ENCODE data around the gene TRIM28.
A peak's percentile ranks its signal among the peaks of the same experiment; 100 is the strongest.

The TRIM28 gene

DNA sequence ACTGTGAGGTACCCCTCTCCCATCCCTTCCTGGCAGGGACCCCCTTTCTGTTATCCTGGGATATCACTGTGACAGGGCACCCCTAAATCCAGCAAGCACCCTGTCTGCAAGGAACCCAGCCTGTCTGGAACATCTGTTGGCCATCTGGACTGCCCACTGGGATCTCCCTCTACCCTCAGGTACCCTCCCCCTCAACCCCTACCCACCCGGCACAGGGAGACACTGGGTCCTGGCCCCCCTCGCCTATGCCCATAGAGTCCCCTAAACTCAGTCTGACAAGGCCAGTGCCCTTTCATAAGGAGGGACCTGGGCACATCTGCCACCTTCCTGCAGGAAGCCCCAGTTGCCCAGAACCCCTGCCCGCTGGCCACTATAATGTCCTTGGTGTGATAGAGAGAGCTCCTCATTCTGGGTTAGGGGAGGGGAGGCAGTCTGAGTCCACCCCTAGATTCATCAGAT is 29.3 kb upstream of the TRIM28 start:
- ChIA-PET CTCF (interaction anchor here (0.6 to 9.3 kb wide), 15 partner anchors 8 to 66 kb away, joined by 3 to 109 read pairs (median 4); partner anchors contain the start of gene TRIM28), POLR2A (interaction anchor here (0.6 to 1.1 kb wide), 2 partner anchors 29 to 60 kb away, joined by 3 read pairs; partner anchors contain the start of gene TRIM28)
- no peak for DNase-seq (ENCODE audit: low read depth, low spot score)
- H3K4me3 ChIP-seq (ENCODE audit: low read depth, low read length), result peak overlapping the region; percentile 50
- TF ChIP-seq CTCF (IDR thresholded peaks at IDR 0.05; ENCODE audit: insufficient read depth, low read length, missing control alignments), result no peak

DNA sequence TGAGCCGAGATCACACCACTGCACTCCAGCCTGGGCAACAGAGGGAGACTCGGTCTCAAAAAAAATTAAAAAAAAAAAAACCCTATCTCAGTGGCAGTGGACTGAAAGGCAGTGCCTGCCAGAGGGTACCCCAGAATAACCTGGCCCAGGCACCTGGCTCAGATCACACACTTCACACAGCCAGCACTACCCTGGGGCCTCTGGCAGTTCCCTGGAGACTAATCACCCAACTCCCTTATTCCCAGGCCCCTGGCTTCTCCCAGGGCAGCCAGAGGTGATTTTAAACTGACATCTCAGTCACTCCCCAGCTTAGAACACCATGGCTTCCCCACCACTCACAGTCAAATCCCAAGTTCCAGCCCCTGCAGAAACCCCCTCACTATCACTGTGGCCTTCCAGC is 28.6 kb upstream of the TRIM28 start:
- no peak for TF ChIP-seq CTCF (IDR thresholded peaks at IDR 0.05; ENCODE audit: insufficient read depth, low read length, missing control alignments)
- ChIA-PET POLR2A (interaction anchor here (0.8 kb wide), 1 partner anchor 53 kb away, joined by 3 read pairs; no protein-coding TSS in a partner anchor), CTCF (interaction anchor here (1.6 to 9.3 kb wide), 5 partner anchors 13 to 65 kb away, joined by 4 to 109 read pairs (median 8); no protein-coding TSS in a partner anchor)
- DNase-seq (ENCODE audit: low read depth, low spot score), result no peak
- H3K4me3 ChIP-seq (ENCODE audit: low read depth, low read length), result no peak overlapping the region

DNA sequence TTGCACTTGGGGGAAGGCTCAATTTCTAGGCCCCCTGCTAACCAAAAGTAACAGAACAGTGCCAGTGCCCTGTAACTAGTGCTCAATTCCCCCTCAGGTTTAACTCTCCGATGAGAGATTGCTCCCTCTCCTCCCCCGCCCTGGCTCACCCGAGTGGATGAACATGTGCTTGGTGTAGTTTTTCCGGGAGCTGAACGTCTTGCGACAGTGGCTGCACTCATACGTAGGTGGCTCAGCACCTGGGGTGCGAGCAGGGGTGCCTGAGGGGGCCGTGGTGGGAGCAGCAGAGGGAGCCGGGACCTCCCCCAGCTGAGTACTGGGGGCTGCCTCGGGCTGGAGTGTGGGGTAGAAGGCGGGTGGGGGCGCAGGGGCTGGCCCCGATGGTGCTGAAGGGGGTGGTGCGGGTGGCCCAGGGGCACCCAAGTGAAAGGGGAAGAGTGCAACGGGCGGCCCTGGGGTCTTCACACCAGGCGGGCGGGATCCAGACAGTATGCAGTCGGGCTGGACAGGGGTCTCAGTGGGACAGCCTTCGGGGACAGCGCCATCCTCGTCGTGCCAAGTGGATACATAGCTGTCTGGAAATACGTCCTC is 27.5 kb upstream of the TRIM28 start:
- POLR2A ChIA-PET, result no interaction called here
- no peak for TF ChIP-seq CTCF (IDR thresholded peaks at IDR 0.05; ENCODE audit: insufficient read depth, low read length, missing control alignments)
- H3K4me3 ChIP-seq (ENCODE audit: low read depth, low read length), result no peak overlapping the region
- CTCF ChIA-PET, result interaction anchor here (1.0 to 9.3 kb wide), 4 partner anchors 12 to 64 kb away, joined by 3 to 109 read pairs (median 6); partner anchors contain the start of gene TRIM28
- no peak for DNase-seq (ENCODE audit: low read depth, low spot score)

GRCh38 chr19:58516964-58517833 is 26.7 kb upstream of the TRIM28 start:
- no peak overlapping the region; the same call in 1 of the 2 replicates for H3K4me3 ChIP-seq (ENCODE audit: low read depth, low read length)
- no peak for DNase-seq (ENCODE audit: low read depth, low spot score)
- ChIA-PET POLR2A (no interaction called here), CTCF (interaction anchor here (1.0 to 9.3 kb wide), 8 partner anchors 16 to 63 kb away, joined by 3 to 109 read pairs (median 24); partner anchors contain the start of genes CHMP2A and TRIM28)
- TF ChIP-seq CTCF (IDR thresholded peaks at IDR 0.05; ENCODE audit: insufficient read depth, low read length, missing control alignments), result no peak

GRCh38 chr19:58518256-58519086 is 25.4 kb upstream of the TRIM28 start:
- TF ChIP-seq CTCF (IDR thresholded peaks at IDR 0.05; ENCODE audit: insufficient read depth, low read length, missing control alignments), result no peak
- peak overlapping the region; percentile 89 for H3K4me3 ChIP-seq (ENCODE audit: low read depth, low read length)
- no peak for DNase-seq (ENCODE audit: low read depth, low spot score)
- CTCF ChIA-PET, result interaction anchor here (0.6 to 9.3 kb wide), 24 partner anchors 8 to 362 kb away, joined by 3 to 109 read pairs (median 7); partner anchors contain the start of genes CHMP2A, SLC27A5, TRIM28 and UBE2M
- POLR2A ChIA-PET, result interaction anchor here (0.7 to 3.8 kb wide), 5 partner anchors 18 to 78 kb away, joined by 3 to 37 read pairs (median 7); partner anchors contain the start of genes CHMP2A, TRIM28 and ZNF132

All from AG04449 (cell line).